Tibial nerve (tissue), 4 donors: ENCODE data around the gene UNC80.

Experiments
- CTCF ChIP-seq, 5 experiments: fragments of 200-600 bp in 3 of 5; fragments of 450-650 bp in 2 of 5; sonication (generic) in 3 of 5; IDR thresholded peaks; one replicate each; pipeline ENCODE4 v1.5.1; 2016 to 2019; ENCODE audit warnings: antibody characterized with exemption in 5 of 5, mild to moderate bottlenecking in 3 of 5, moderate library complexity in 2 of 5
- EP300 ChIP-seq, 2 donors: sonication (generic); formaldehyde crosslinking; IDR thresholded peaks; one replicate each; pipeline ENCODE4 v1.6.1; 2017; ENCODE audit warnings: antibody characterized with exemption in 2 of 2, mild to moderate bottlenecking in 1 of 2

GRCh38 chr2:209772290-209772685, 656 bp downstream of the UNC80 start:
- TF ChIP-seq CTCF (IDR thresholded peaks at IDR 0.05) (no peak), EP300 (IDR thresholded peaks at IDR 0.05) (no peak)
